Measurements from ENCODE around the gene SLC41A1.
"Not testable (repeated sequence)": the region's sequence is repeated elsewhere in the genome, so short reads cannot be mapped to it uniquely, and the experiment has no call there.

SLC41A1 gene

GRCh38 chr1:205832326-205832751, 19.3 kb upstream of the SLC41A1 start:
- no peak for TF ChIP-seq CTCF (IDR thresholded peaks at IDR 0.05)
- Histone ChIP-seq H3K79me2 (no peaks in the 10 kb centered on the region), H3K27ac (no peak overlapping the region)

GRCh38 chr1:205827623-205828022, 14.6 kb upstream of the SLC41A1 start:
- H3K4me3 ChIP-seq (ENCODE audit: low read depth, low read length) = no peak overlapping the region
- TF ChIP-seq CTCF (IDR thresholded peaks at IDR 0.05) = no peak
- no peaks in the 10 kb centered on the region for H3K9me3 ChIP-seq (ENCODE audit: control insufficient read depth, low read length)
- no peaks in the 10 kb centered on the region for H3K36me3 ChIP-seq (ENCODE audit: control insufficient read depth, insufficient read depth, low read length)
- H3K27ac ChIP-seq = no peak overlapping the region
- no peak overlapping the region for H2AFZ ChIP-seq
- no peaks in the 10 kb centered on the region for H3K27me3 ChIP-seq (ENCODE audit: control insufficient read depth, insufficient read depth, low read length)
- H3K4me1 ChIP-seq = no peaks in the 10 kb centered on the region
- H3K79me2 ChIP-seq = no peaks in the 10 kb centered on the region
- no peak overlapping the region for H3K9ac ChIP-seq
- no peak overlapping the region for H3K4me2 ChIP-seq (ENCODE audit: low read length)

More at GRCh38 chr1:205832326-205832751, 19.3 kb upstream of the SLC41A1 start:
- H3K27me3 ChIP-seq (ENCODE audit: control insufficient read depth, insufficient read depth, low read length) = no peaks in the 10 kb centered on the region
- H3K36me3 ChIP-seq (ENCODE audit: control insufficient read depth, insufficient read depth, low read length) = no peaks in the 10 kb centered on the region
- no peak overlapping the region for H3K9ac ChIP-seq
- no peaks in the 10 kb centered on the region for H3K9me3 ChIP-seq (ENCODE audit: control insufficient read depth, low read length)
- no peak overlapping the region for H3K4me3 ChIP-seq (ENCODE audit: low read depth, low read length)
- H3K4me2 ChIP-seq (ENCODE audit: low read length) = no peak overlapping the region
- no peak overlapping the region for H2AFZ ChIP-seq
- no peaks in the 10 kb centered on the region for H3K4me1 ChIP-seq

- Histone ChIP-seq H3K4me3 (ENCODE audit: low read depth, low read length) (no peak overlapping the region), H3K27me3 (ENCODE audit: control insufficient read depth, insufficient read depth, low read length) (no peaks in the 10 kb centered on the region), H3K4me1 (no peaks in the 10 kb centered on the region), H3K9me3 (ENCODE audit: control insufficient read depth, low read length) (no peaks in the 10 kb centered on the region), H3K9ac (no peak overlapping the region), H3K36me3 (ENCODE audit: control insufficient read depth, insufficient read depth, low read length) (no peaks in the 10 kb centered on the region), H3K27ac (no peak overlapping the region), H2AFZ (no peak overlapping the region), H3K4me2 (ENCODE audit: low read length) (no peak overlapping the region), H3K79me2 (no peaks in the 10 kb centered on the region)
- no peak for TF ChIP-seq CTCF (IDR thresholded peaks at IDR 0.05)
Observed at GRCh38 chr1:205826995-205827394, 14.0 kb upstream of the SLC41A1 start.

GRCh38 chr1:205826016-205826806, 13.2 kb upstream of the SLC41A1 start:
- no peaks in the 10 kb centered on the region for H3K79me2 ChIP-seq
- H2AFZ ChIP-seq = no peak overlapping the region
- no peak overlapping the region for H3K4me2 ChIP-seq (ENCODE audit: low read length)
- H3K27me3 ChIP-seq (ENCODE audit: control insufficient read depth, insufficient read depth, low read length) = no peaks in the 10 kb centered on the region
- TF ChIP-seq CTCF (IDR thresholded peaks at IDR 0.05) = no peak
- H3K36me3 ChIP-seq (ENCODE audit: control insufficient read depth, insufficient read depth, low read length) = no peaks in the 10 kb centered on the region
- H3K4me1 ChIP-seq = no peaks in the 10 kb centered on the region
- H3K9me3 ChIP-seq (ENCODE audit: control insufficient read depth, low read length) = no peaks in the 10 kb centered on the region
- H3K4me3 ChIP-seq (ENCODE audit: low read depth, low read length) = no peak overlapping the region
- H3K9ac ChIP-seq = no peak overlapping the region
- H3K27ac ChIP-seq = no peak overlapping the region

GRCh38 chr1:205824180-205824579, 11.2 kb upstream of the SLC41A1 start:
- TF ChIP-seq CTCF (IDR thresholded peaks at IDR 0.05) = no peak
- no peaks in the 10 kb centered on the region for H3K36me3 ChIP-seq (ENCODE audit: control insufficient read depth, insufficient read depth, low read length)
- no peak overlapping the region for H3K4me3 ChIP-seq (ENCODE audit: low read depth, low read length)
- no peak overlapping the region for H3K9ac ChIP-seq
- no peaks in the 10 kb centered on the region for H3K4me1 ChIP-seq
- no peaks in the 10 kb centered on the region for H3K27me3 ChIP-seq (ENCODE audit: control insufficient read depth, insufficient read depth, low read length)
- H2AFZ ChIP-seq = no peak overlapping the region
- H3K79me2 ChIP-seq = no peaks in the 10 kb centered on the region
- no peak overlapping the region for H3K27ac ChIP-seq
- no peak overlapping the region for H3K4me2 ChIP-seq (ENCODE audit: low read length)
- H3K9me3 ChIP-seq (ENCODE audit: control insufficient read depth, low read length) = no peaks in the 10 kb centered on the region

- not testable (repeated sequence) for H3K27ac ChIP-seq; H3K9ac ChIP-seq; H3K4me3 ChIP-seq (ENCODE audit: low read depth, low read length); H3K36me3 ChIP-seq (ENCODE audit: control insufficient read depth, insufficient read depth, low read length); H3K27me3 ChIP-seq (ENCODE audit: control insufficient read depth, insufficient read depth, low read length); H3K79me2 ChIP-seq; H3K9me3 ChIP-seq (ENCODE audit: control insufficient read depth, low read length); H2AFZ ChIP-seq; H3K4me2 ChIP-seq (ENCODE audit: low read length); H3K4me1 ChIP-seq
Observed at GRCh38 chr1:205823260-205823659, 10.3 kb upstream of the SLC41A1 start.
